Motor neuron (in vitro differentiated cells): Measurements from ENCODE around the gene NDUFS8. TPM values are rescaled to one million over a fixed set of nuclear protein-coding genes. Genes with fewer than 3 reads are reported as not detected.
A peak's percentile ranks its signal among the peaks of the same experiment; 100 is the strongest.

Experiments
- ATAC-seq, 8 experiments: fragments of 200-7000 bp; cut with Tn5 transposase; replicated peaks in 6 of 8; 2 replicates each; pipeline ENCODE4 v1.8.0; 2021; ENCODE audit warnings: mild to moderate bottlenecking in 8 of 8, moderate library complexity in 8 of 8
- H3K27ac ChIP-seq, 2 donors: fragments of 250-450 bp; sonication (Bioruptor Pico); 2 replicates each; pipeline ENCODE4 v1.9.0; 2021; ENCODE audit warnings: antibody characterized with exemption in 2 of 2, mild to moderate bottlenecking in 2 of 2, moderate library complexity in 1 of 2
- H3K4me1 ChIP-seq, 2 donors: fragments of 250-450 bp; sonication (Bioruptor Pico); replicated peaks in 1 of 2; 2 replicates each; pipeline ENCODE4 v1.6.1; 2021; ENCODE audit warnings: antibody characterized with exemption in 2 of 2, mild to moderate bottlenecking in 2 of 2, moderate library complexity in 1 of 2
- H3K4me3 ChIP-seq, 5 donors: fragments of 250-450 bp; sonication (Bioruptor Pico); 2 replicates each; pipeline ENCODE4 v1.9.0; 2021; ENCODE audit warnings: antibody characterized with exemption in 5 of 5, mild to moderate bottlenecking in 5 of 5, moderate library complexity in 4 of 5
- WGBS, 10 experiments: fragments of 450-650 bp; shearing (Covaris generic); methylation state at CpG; one replicate each; pipeline ENCODE4 v1.0.0; 2022; 5-methylcytosine and 5-hydroxymethylcytosine counted together
- in situ Hi-C, 9 experiments: fragments of 400-800 bp; cut with MboI; loops; one replicate each; pipeline ENCODE4 v1.15.0; 2021; ENCODE audit warnings: low sequenced_read_pairs in 9 of 9, low pct_unique_long_range_greater_than_20kb in 2 of 9; ENCODE audit not compliant: unreplicated experiment in 9 of 9
- total RNA-seq, 8 experiments: library from RNA; unstranded; fragments of 300-600 nt; gene quantifications; 2 replicates each; pipeline versions ENCODE4 v1.2.3 to v1.2.4, GENCODE V29; 2022

NDUFS8 gene
- total RNA-seq, 8 experiments from 2014 or later, result 139 to 265 (median 167) TPM

- no peak for ATAC-seq
- in situ Hi-C loops, result no loop called here
- WGBS, 10 experiments, result no CpG with 5 or more reads among the region's 18 CpGs
- Histone ChIP-seq H3K4me3 (no peak overlapping the region), H3K4me1 (peaks cover 13 to 16% of the 10 kb centered on the region in 2 donors), H3K27ac (no peak overlapping the region)
Observed at GRCh38 chr11:68026391-68027105, 3.9 kb upstream of the NDUFS8 start.

GRCh38 chr11:68027667-68028066 is 2.8 kb upstream of the NDUFS8 start:
- 85 to 100% (median 98%) methylated on average over 1 to 17 of the region's 21 CpGs; no CpG with 5 or more reads in 5 of the 10 experiments for WGBS, 10 experiments
- in situ Hi-C loops, result no loop called here
- H3K4me3 ChIP-seq, result no peak overlapping the region
- no peak overlapping the region for H3K27ac ChIP-seq
- ATAC-seq, result no peak
- peaks cover 14 to 19% of the 10 kb centered on the region in 2 donors for H3K4me1 ChIP-seq

GRCh38 chr11:68028802-68029545 is 1.5 kb upstream of the NDUFS8 start:
- Histone ChIP-seq H3K27ac (no peak overlapping the region), H3K4me3 (peak overlapping the region in 3 of 5 donors; percentile 60 to 95 (median 85)), H3K4me1 (peaks cover 14 to 19% of the 10 kb centered on the region in 2 donors)
- ATAC-seq, result no peak
- in situ Hi-C loops, result no loop called here
- WGBS, 10 experiments, result 38 to 100% (median 85%) methylated on average over 1 to 6 of the region's 12 CpGs; no CpG with 5 or more reads in 3 of the 10 experiments

- ATAC-seq, result peak in 2 of 8 experiments; percentile 7 to 10
- in situ Hi-C loops, result no loop called here
- 0 to 57% (median 0%) methylated on average over 1 to 6 of the region's 10 CpGs; no CpG with 5 or more reads in 5 of the 10 experiments for WGBS, 10 experiments
- H3K27ac ChIP-seq, result peak overlapping the region; percentile 94 to 96
- H3K4me1 ChIP-seq, result peaks cover 14 to 19% of the 10 kb centered on the region in 2 donors
- peak overlapping the region; percentile 85 to 99 (median 95) for H3K4me3 ChIP-seq
Observed at GRCh38 chr11:68031144-68031464, 623 bp downstream of the NDUFS8 start.

- no peak overlapping the region for H3K27ac ChIP-seq
- in situ Hi-C loops, result no loop called here
- no peak for ATAC-seq
- H3K4me1 ChIP-seq, result peaks cover 14 to 19% of the 10 kb centered on the region in 2 donors
- WGBS, 10 experiments, result 67 to 100% (median 88%) methylated on average over 1 to 7 of the region's 9 CpGs; no CpG with 5 or more reads in 4 of the 10 experiments
- H3K4me3 ChIP-seq, result peak overlapping the region in 1 of 5 donors; percentile 99
Observed at GRCh38 chr11:68032003-68032402, 1.5 kb downstream of the NDUFS8 start.

- 60 to 100% (median 100%) methylated on average over 1 to 2 of the region's 29 CpGs; no CpG with 5 or more reads in 6 of the 10 experiments for WGBS, 10 experiments
- ATAC-seq, result no peak
- Histone ChIP-seq H3K4me3 (no peak overlapping the region), H3K4me1 (peaks cover 17 to 22% of the 10 kb centered on the region in 2 donors), H3K27ac (no peak overlapping the region)
- in situ Hi-C loops, result no loop called here
Observed at GRCh38 chr11:68032997-68033707, 2.7 kb downstream of the NDUFS8 start.

GRCh38 chr11:68033708-68034045 is 3.2 kb downstream of the NDUFS8 start:
- in situ Hi-C loops, result no loop called here
- peaks cover 18 to 26% of the 10 kb centered on the region in 2 donors for H3K4me1 ChIP-seq
- H3K4me3 ChIP-seq, result no peak overlapping the region
- no peak overlapping the region for H3K27ac ChIP-seq
- ATAC-seq, result no peak
- WGBS, 10 experiments, result 67 to 100% (median 82%) methylated on average over 1 to 5 of the region's 12 CpGs; no CpG with 5 or more reads in 4 of the 10 experiments

- peaks cover 9 to 24% of the 10 kb centered on the region in 2 donors for H3K4me1 ChIP-seq
- WGBS, 10 experiments, result 60 to 100% (median 88%) methylated on average over 1 to 9 of the region's 13 CpGs; no CpG with 5 or more reads in 1 of the 10 experiments
- H3K27ac ChIP-seq, result no peak overlapping the region
- in situ Hi-C loops, result no loop called here
- H3K4me3 ChIP-seq, result no peak overlapping the region
- ATAC-seq, result no peak
Observed at GRCh38 chr11:68035266-68035876, 4.9 kb downstream of the NDUFS8 start.

GRCh38 chr11:68036141-68036716 is 5.7 kb downstream of the NDUFS8 start:
- Histone ChIP-seq H3K27ac (no peak overlapping the region), H3K4me1 (peaks cover 9 to 26% of the 10 kb centered on the region in 2 donors), H3K4me3 (no peak overlapping the region)
- ATAC-seq, result no peak
- 50 to 100% (median 94%) methylated on average over 2 to 10 of the region's 27 CpGs; no CpG with 5 or more reads in 7 of the 10 experiments for WGBS, 10 experiments
- in situ Hi-C loops, result no loop called here

- H3K4me3 ChIP-seq, result no peak overlapping the region
- H3K27ac ChIP-seq, result no peak overlapping the region
- H3K4me1 ChIP-seq, result peaks cover 4 to 21% of the 10 kb centered on the region in 2 donors
- 62 to 95% (median 78%) methylated on average over 2 to 7 of the region's 14 CpGs; no CpG with 5 or more reads in 6 of the 10 experiments for WGBS, 10 experiments
- ATAC-seq, result no peak
- in situ Hi-C loops, result no loop called here
Observed at GRCh38 chr11:68036717-68037239, 6.3 kb downstream of the NDUFS8 start.

- Histone ChIP-seq H3K4me3 (no peak overlapping the region), H3K27ac (no peak overlapping the region)
- in situ Hi-C loops, result no loop called here
Observed at GRCh38 chr11:68037411-68038225, 7.1 kb downstream of the NDUFS8 start.

More at GRCh38 chr11:68037411-68038225, 7.1 kb downstream of the NDUFS8 start:
- H3K4me1 ChIP-seq, result peaks cover 5 to 20% of the 10 kb centered on the region in 2 donors
- 67 to 92% (median 80%) methylated on average over 1 to 11 of the region's 20 CpGs; no CpG with 5 or more reads in 5 of the 10 experiments for WGBS, 10 experiments
- ATAC-seq, result no peak
